Measurements from ENCODE around the gene FCHSD2. TPM values are rescaled to one million over a fixed set of nuclear protein-coding genes. Genes with fewer than 3 reads are reported as not detected.

FCHSD2 gene
- total and polyA plus RNA-seq, 2 donors (not counting 1 experiment from before 2014, with no cell fraction given): 19.5 to 40.6 TPM

DNA sequence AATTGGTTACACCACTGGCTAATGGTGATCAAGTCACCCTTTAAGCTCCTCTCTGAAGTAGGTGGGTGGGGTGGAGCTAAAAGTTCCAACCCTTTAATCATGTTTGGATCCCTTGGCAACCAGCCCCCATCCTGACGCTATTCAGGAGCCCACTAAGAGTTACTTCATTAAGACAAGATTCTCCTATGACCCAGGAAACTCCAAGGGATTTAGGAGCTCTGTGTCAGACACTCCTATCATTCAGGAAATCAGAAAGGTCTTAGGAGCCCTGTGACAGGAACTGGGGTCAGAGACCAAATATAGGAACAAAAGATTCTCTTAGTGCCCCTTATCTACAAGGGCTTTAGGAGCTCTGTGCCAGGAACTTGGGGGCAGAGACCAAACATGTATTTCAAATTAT is 186.7 kb downstream of the FCHSD2 start:
- H3K4me3 ChIP-seq (replicated peaks in 1 of 4; ENCODE audit: control extremely low read depth in 1 of 4, insufficient read depth in 1 of 4, low read depth in 3 of 4, low read length in 4 of 4): no peak overlapping the region
- TF ChIP-seq EZH2 (IDR thresholded peaks at IDR 0.05; ENCODE audit: low read length, missing control alignments): no peak
- TF ChIP-seq, protein P1, sequence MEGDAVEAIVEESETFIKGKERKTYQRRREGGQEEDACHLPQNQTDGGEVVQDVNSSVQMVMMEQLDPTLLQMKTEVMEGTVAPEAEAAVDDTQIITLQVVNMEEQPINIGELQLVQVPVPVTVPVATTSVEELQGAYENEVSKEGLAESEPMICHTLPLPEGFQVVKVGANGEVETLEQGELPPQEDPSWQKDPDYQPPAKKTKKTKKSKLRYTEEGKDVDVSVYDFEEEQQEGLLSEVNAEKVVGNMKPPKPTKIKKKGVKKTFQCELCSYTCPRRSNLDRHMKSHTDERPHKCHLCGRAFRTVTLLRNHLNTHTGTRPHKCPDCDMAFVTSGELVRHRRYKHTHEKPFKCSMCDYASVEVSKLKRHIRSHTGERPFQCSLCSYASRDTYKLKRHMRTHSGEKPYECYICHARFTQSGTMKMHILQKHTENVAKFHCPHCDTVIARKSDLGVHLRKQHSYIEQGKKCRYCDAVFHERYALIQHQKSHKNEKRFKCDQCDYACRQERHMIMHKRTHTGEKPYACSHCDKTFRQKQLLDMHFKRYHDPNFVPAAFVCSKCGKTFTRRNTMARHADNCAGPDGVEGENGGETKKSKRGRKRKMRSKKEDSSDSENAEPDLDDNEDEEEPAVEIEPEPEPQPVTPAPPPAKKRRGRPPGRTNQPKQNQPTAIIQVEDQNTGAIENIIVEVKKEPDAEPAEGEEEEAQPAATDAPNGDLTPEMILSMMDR (conservative IDR thresholded peaks at IDR 0.05 in 1 of 2, IDR thresholded peaks at IDR 0.05 in 1 of 2; ENCODE audit: low read depth in 1 of 2, low read length in 2 of 2): no peak
- H3K27me3 ChIP-seq (ENCODE audit: control insufficient read depth, insufficient read depth, low read length): no peaks in the 10 kb centered on the region
- no peak overlapping the region for H3K4me2 ChIP-seq (ENCODE audit: extremely low read depth, insufficient read depth, low read length)
- no peak overlapping the region for H3K9ac ChIP-seq (ENCODE audit: insufficient read depth, low read length)
- no peaks in the 10 kb centered on the region for H3K79me2 ChIP-seq (ENCODE audit: control insufficient read depth, insufficient read depth, low read length)
- H3K9me3 ChIP-seq (ENCODE audit: control insufficient read depth, insufficient read depth, low read depth, low read length): no peaks in the 10 kb centered on the region
- no peak for DNase-seq (ENCODE audit: low read depth in 2 of 2)
- H4K20me1 ChIP-seq (ENCODE audit: control insufficient read depth, extremely low read depth, insufficient read depth, low read length): no peaks in the 10 kb centered on the region
- no peak overlapping the region for H2AFZ ChIP-seq (ENCODE audit: low read length)
- H3K27ac ChIP-seq (ENCODE audit: insufficient read depth, low read length): no peak overlapping the region
- H3K36me3 ChIP-seq (ENCODE audit: control insufficient read depth, insufficient read depth, low read length): no peaks in the 10 kb centered on the region
- H3K4me1 ChIP-seq (ENCODE audit: control insufficient read depth, extremely low read depth, insufficient read depth, low read length): no peaks in the 10 kb centered on the region

DNA sequence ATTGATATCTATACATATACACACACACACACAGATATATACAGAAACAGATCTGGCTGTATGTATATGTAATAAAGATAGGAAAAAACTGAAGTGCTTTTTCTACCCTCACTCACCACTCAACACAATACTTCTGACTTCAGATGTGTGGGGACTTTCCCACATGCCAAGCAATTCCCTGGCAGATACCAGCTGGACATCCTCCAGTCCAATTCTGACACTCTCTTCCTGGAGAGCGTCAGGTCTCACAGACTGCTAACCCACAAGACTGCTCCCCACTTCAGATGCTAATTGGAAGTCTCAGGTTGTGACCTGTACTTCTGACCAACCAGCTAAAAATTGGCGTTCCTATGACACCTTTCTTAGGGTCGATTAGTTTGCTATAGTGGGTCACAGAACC is 187.3 kb downstream of the FCHSD2 start:
- no peaks in the 10 kb centered on the region for H3K4me1 ChIP-seq (ENCODE audit: control insufficient read depth, extremely low read depth, insufficient read depth, low read length)
- DNase-seq (ENCODE audit: low read depth in 2 of 2): no peak
- H2AFZ ChIP-seq (ENCODE audit: low read length): no peak overlapping the region
- H3K36me3 ChIP-seq (ENCODE audit: control insufficient read depth, insufficient read depth, low read length): no peaks in the 10 kb centered on the region
- TF ChIP-seq EZH2 (IDR thresholded peaks at IDR 0.05; ENCODE audit: low read length, missing control alignments): no peak
- TF ChIP-seq, protein P1 (conservative IDR thresholded peaks at IDR 0.05 in 1 of 2, IDR thresholded peaks at IDR 0.05 in 1 of 2; ENCODE audit: low read depth in 1 of 2, low read length in 2 of 2): no peak
- H3K4me3 ChIP-seq (replicated peaks in 1 of 4; ENCODE audit: control extremely low read depth in 1 of 4, insufficient read depth in 1 of 4, low read depth in 3 of 4, low read length in 4 of 4): no peak overlapping the region
- H3K4me2 ChIP-seq (ENCODE audit: extremely low read depth, insufficient read depth, low read length): no peak overlapping the region
- no peaks in the 10 kb centered on the region for H4K20me1 ChIP-seq (ENCODE audit: control insufficient read depth, extremely low read depth, insufficient read depth, low read length)
- no peak overlapping the region for H3K9ac ChIP-seq (ENCODE audit: insufficient read depth, low read length)
- H3K79me2 ChIP-seq (ENCODE audit: control insufficient read depth, insufficient read depth, low read length): no peaks in the 10 kb centered on the region
- no peaks in the 10 kb centered on the region for H3K9me3 ChIP-seq (ENCODE audit: control insufficient read depth, insufficient read depth, low read depth, low read length)
- H3K27me3 ChIP-seq (ENCODE audit: control insufficient read depth, insufficient read depth, low read length): no peaks in the 10 kb centered on the region
- H3K27ac ChIP-seq (ENCODE audit: insufficient read depth, low read length): no peak overlapping the region

DNA sequence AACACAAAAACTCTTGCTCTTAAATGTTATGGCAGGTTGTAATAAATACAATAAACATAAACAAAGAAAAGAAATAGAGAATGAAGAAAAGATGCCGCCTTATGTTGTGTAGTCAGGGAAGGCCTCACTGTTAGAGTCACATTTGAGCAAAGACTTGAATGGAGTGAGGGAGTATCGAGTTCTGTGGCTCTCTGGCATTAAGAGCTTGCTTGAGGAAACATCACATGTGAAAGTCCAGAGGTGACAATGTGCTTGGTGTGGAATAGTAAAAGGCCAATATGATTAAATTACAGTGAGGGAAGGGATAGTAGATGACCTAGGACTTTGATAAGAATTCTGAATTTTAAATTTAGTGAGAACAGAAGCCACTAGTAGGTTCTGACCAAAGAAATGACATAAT is 188.5 kb downstream of the FCHSD2 start:
- Histone ChIP-seq H4K20me1 (ENCODE audit: control insufficient read depth, extremely low read depth, insufficient read depth, low read length) (no peaks in the 10 kb centered on the region), H3K36me3 (ENCODE audit: control insufficient read depth, insufficient read depth, low read length) (no peaks in the 10 kb centered on the region), H3K27me3 (ENCODE audit: control insufficient read depth, insufficient read depth, low read length) (no peaks in the 10 kb centered on the region), H3K27ac (ENCODE audit: insufficient read depth, low read length) (no peak overlapping the region), H3K4me3 (replicated peaks in 1 of 4; ENCODE audit: control extremely low read depth in 1 of 4, insufficient read depth in 1 of 4, low read depth in 3 of 4, low read length in 4 of 4) (no peak overlapping the region), H3K9ac (ENCODE audit: insufficient read depth, low read length) (no peak overlapping the region), H2AFZ (ENCODE audit: low read length) (no peak overlapping the region), H3K4me2 (ENCODE audit: extremely low read depth, insufficient read depth, low read length) (no peak overlapping the region), H3K4me1 (ENCODE audit: control insufficient read depth, extremely low read depth, insufficient read depth, low read length) (no peaks in the 10 kb centered on the region), H3K9me3 (ENCODE audit: control insufficient read depth, insufficient read depth, low read depth, low read length) (no peaks in the 10 kb centered on the region), H3K79me2 (ENCODE audit: control insufficient read depth, insufficient read depth, low read length) (no peaks in the 10 kb centered on the region)
- no peak for TF ChIP-seq EZH2 (IDR thresholded peaks at IDR 0.05; ENCODE audit: low read length, missing control alignments)
- TF ChIP-seq, protein P1 (conservative IDR thresholded peaks at IDR 0.05 in 1 of 2, IDR thresholded peaks at IDR 0.05 in 1 of 2; ENCODE audit: low read depth in 1 of 2, low read length in 2 of 2): no peak
- DNase-seq (ENCODE audit: low read depth in 2 of 2): no peak
